SIG-M5 (cell line): ENCODE measurements around the gene LRRC37A.
"Not testable (repeated sequence)": the region's sequence is repeated elsewhere in the genome, so short reads cannot be mapped to it uniquely, and the experiment has no call there.

Experiments
- DNase-seq: peaks from one replicate; lab custom pipeline; 2025; lab: John Stamatoyannopoulos, UW

The LRRC37A gene

GRCh38 chr17:46287587-46287986 lies 7.3 kb upstream of the LRRC37A start:
- not testable (repeated sequence) for DNase-seq

GRCh38 chr17:46290906-46291546 lies 3.9 kb upstream of the LRRC37A start:
- DNase-seq, result peak; percentile 74

- not testable (repeated sequence) for DNase-seq
These were observed 3.3 kb upstream of the LRRC37A start for GRCh38 chr17:46291618-46292017.

GRCh38 chr17:46341220-46341619 lies 46.3 kb downstream of the LRRC37A start:
- DNase-seq, result not testable (repeated sequence)

- not testable (repeated sequence) for DNase-seq
These were observed 47.2 kb downstream of the LRRC37A start for GRCh38 chr17:46342131-46342530.

GRCh38 chr17:46348345-46348744 lies 53.4 kb downstream of the LRRC37A start:
- not testable (repeated sequence) for DNase-seq

GRCh38 chr17:46349060-46349459 lies 54.1 kb downstream of the LRRC37A start:
- DNase-seq, result not testable (repeated sequence)

- not testable (repeated sequence) for DNase-seq
These were observed 58.9 kb downstream of the LRRC37A start for GRCh38 chr17:46353856-46354255.

- DNase-seq, result not testable (repeated sequence)
These were observed 66.3 kb downstream of the LRRC37A start for GRCh38 chr17:46361145-46361735.

- not testable (repeated sequence) for DNase-seq
These were observed 66.8 kb downstream of the LRRC37A start, which contains the start of gene ARL17B for GRCh38 chr17:46361755-46362154. Gene ARL17B (minus strand): TSS chr17:46361766. CDS start chr17:46358397, 3,369 bp downstream.

- not testable (repeated sequence) for DNase-seq
These were observed 72.6 kb downstream of the LRRC37A start for GRCh38 chr17:46367520-46367919.

- DNase-seq, result not testable (repeated sequence)
These were observed 77.6 kb downstream of the LRRC37A start for GRCh38 chr17:46372236-46373229.

GRCh38 chr17:46373418-46373817 lies 78.5 kb downstream of the LRRC37A start:
- not testable (repeated sequence) for DNase-seq

GRCh38 chr17:46383118-46383517 lies 88.2 kb downstream of the LRRC37A start:
- not testable (repeated sequence) for DNase-seq

GRCh38 chr17:46385491-46385890 lies 90.6 kb downstream of the LRRC37A start:
- DNase-seq, result not testable (repeated sequence)
